ENCODE measurements around the gene DKKL1.

DNA sequence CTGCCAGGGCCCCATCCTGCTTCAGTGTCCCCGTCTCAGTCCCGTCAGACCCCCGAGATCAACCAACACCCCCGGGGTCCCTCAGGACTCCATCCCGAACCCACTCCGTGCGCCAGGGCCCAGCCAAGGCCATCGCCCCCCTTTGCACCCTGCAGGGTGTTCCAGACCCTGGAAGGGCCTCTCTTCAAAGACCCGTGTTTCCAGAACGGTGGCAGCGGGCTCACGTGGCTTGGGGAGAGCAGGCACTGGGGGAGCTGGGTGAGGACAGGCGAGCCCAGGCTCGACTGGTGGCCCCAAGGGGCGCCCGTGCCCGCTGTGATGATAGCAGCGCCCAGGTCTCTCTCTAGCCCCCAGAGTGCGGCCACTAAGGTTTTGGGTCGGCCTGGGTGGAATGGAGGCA lies 25.7 kb downstream of the DKKL1 start:
- TF ChIP-seq EZH2 (IDR thresholded peaks at IDR 0.05; ENCODE audit: borderline replicate concordance, low read depth, low read length, severe bottlenecking) (no peak), CTCF (IDR thresholded peaks at IDR 0.05; ENCODE audit: borderline replicate concordance, extremely low read depth, low read length, poor library complexity, severe bottlenecking) (no peak)

Data from DND-41 (cell line).